ENCODE results near the gene CETP.
"Not testable (repeated sequence)": the region's sequence is repeated elsewhere in the genome, so short reads cannot be mapped to it uniquely, and the experiment has no call there.

CETP gene

DNA sequence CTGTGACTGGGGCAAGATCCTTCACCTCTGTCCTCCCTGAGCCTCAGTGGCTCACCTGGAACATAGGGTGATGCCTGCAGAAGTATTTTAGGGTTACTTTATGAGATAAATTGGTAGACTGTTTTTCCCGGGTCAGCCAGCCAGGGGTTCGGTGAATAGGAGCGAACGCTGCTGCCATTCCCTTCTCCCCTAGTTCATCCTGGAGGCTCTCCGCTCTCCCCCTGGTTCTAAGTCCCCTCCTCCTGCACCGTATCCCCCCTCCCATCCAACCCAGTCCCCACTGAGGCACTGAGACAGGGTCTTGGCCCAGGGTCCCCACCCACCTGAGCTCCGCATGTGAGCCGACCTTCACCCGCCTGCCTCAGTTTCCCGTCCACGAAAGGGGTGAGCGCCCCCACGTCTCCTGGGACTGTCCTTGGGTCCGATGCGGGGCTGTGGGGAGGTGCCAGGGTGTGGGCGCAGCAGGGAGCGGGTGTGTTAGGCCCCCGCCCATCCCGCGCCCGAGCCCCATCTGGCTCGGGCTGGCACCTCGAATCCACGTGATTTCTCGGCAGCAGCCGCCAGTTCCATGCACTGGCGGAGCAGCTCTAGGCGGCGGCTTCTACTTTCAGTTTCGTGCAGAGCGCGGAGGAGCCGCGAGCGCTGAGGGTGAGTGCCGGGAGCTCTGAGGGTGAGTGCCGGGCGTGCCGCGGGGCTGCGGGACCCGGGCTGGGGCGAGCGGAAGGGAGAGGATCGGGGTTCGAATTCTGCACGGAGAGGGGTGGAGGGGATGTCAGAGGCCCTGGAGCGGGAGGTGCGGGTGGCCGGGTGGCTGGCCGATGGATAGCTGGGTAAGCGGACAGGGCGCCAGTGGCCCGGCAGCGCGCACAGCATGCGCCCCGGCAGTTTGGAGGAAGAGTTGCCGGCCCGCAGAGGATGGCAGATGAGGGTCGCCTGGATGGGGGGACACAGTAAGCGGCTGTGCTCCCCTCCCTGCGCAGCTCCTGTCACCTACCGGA lies 27.5 kb downstream of the CETP start, which contains the start of gene NLRC5:
TSS of gene NLRC5 (plus strand) at position 610 of the 998 bp plus-strand sequence. CDS start 31,156 bp downstream, outside the sequence.
- no peak for TF ChIP-seq ZNF274 (IDR thresholded peaks at IDR 0.05; ENCODE audit: low read depth, low read length)
- H3K4me3 ChIP-seq (ENCODE audit: low read length), result peak within 1 kb of the TSS; percentile 91

GRCh38 chr16:56989988-56990387 lies 28.2 kb downstream of the CETP start:
- no peak for TF ChIP-seq ZNF274 (IDR thresholded peaks at IDR 0.05; ENCODE audit: low read depth, low read length)

GRCh38 chr16:56990407-56991286 lies 28.9 kb downstream of the CETP start:
- TF ChIP-seq ZNF274 (IDR thresholded peaks at IDR 0.05; ENCODE audit: low read depth, low read length), result no peak
- peak overlapping the region; percentile 91 for H3K4me3 ChIP-seq (ENCODE audit: low read length)

More at GRCh38 chr16:56989988-56990387, 28.2 kb downstream of the CETP start:
- peak overlapping the region; percentile 91 for H3K4me3 ChIP-seq (ENCODE audit: low read length)

DNA sequence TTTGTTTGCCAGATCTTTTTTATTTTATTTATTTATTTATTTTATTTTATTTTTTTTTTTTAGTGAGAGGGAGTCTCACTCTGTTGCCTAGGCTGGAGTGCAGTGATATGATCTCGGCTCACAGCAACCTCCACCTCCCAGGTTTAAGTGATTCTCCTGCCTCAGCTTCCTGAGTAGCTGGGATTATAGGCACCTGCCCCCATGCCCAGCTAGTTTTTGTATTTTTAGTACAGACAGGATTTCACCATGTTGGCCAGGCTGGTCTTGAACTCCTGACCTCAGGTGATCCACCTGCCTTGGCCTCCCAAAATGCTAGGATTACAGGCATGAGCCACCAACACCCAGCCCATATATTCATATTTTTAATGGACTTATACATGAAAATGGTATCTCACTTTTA lies 30.7 kb downstream of the CETP start:
- not testable (repeated sequence) for H3K4me3 ChIP-seq (ENCODE audit: low read length)

GRCh38 chr16:56993204-56993603 lies 31.5 kb downstream of the CETP start:
- H3K4me3 ChIP-seq (ENCODE audit: low read length), result no peak overlapping the region
- no peak for TF ChIP-seq ZNF274 (IDR thresholded peaks at IDR 0.05; ENCODE audit: low read depth, low read length)

DNA sequence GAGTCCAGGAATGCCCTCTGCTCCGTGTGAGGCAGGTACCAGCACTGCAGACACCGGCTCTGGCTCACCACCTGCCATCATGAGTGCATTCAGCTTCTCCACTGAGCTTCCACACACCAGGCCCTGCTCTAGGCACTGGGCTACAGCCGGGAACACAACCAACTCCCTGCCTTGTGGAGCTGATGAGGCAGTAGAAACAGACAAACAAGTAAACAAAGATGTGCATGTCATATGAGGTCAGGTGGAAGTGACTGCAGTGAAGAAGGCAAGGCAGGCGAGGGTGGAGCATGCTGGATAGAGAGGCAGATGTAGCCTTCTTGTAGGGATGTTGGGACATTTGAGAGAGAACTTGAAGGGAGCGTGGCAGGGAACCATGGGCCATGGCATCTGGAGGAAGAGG lies 32.6 kb downstream of the CETP start:
- no peak overlapping the region for H3K4me3 ChIP-seq (ENCODE audit: low read length)
- no peak for TF ChIP-seq ZNF274 (IDR thresholded peaks at IDR 0.05; ENCODE audit: low read depth, low read length)

DNA sequence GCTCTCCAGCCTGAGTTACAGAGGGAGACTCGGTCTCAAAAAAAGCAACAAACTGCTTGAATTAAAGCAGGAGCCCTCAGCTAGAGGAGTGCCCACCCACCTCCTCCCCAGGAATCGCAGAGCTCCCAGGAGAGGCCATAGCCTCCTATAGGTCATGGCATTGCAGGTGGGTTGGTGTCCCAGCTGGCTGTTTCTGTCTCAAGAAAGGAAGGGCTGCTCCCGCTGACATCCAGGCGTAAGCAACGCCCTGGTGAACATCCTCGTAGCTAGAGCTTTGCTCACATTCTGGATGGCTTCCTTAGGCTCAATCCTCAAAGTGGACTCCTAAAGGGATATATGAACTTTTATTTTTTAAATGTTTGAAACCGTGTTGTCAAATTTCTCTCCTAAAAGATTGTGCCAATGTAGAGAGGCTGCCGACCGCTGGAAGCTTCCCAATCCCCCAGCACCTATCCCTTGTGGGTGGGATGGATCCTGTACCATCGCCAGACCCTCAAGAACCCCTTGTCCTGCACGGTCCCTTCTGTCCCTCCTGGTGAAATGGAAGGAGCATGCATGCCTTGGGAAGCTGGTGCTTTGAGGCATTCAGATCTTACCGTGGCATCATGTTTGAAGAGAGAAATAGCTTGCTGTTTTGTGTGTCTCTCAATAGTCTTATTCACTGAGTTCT lies 33.5 kb downstream of the CETP start:
- no peak for TF ChIP-seq ZNF274 (IDR thresholded peaks at IDR 0.05; ENCODE audit: low read depth, low read length)
- H3K4me3 ChIP-seq (ENCODE audit: low read length), result no peak overlapping the region

DNA sequence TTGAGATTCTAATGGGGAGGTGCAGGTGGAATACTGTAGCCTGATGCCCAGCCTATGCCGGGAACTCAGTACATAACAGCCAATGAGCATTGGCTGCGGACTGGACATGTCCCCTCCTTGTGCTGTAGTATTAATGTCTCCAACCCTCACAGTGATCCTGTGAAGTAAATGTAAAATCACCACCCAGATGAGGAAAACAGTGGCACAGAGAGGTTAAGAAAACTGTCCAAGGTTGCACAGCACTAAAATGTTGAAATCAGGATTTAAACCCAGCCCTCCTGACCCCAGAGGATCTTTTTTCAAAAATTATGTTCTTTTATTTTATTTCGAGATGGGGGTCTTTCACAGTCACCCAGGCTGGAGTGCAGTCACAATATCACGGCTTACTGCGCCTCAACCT lies 35.5 kb downstream of the CETP start:
- H3K4me3 ChIP-seq (ENCODE audit: low read length), result no peak overlapping the region

GRCh38 chr16:56997931-56998330 lies 36.2 kb downstream of the CETP start:
- no peak overlapping the region for H3K4me3 ChIP-seq (ENCODE audit: low read length)
- no peak for TF ChIP-seq ZNF274 (IDR thresholded peaks at IDR 0.05; ENCODE audit: low read depth, low read length)

More for the DNA sequence above, 35.5 kb downstream of the CETP start:
- no peak for TF ChIP-seq ZNF274 (IDR thresholded peaks at IDR 0.05; ENCODE audit: low read depth, low read length)

GRCh38 chr16:56998352-56998751 lies 36.6 kb downstream of the CETP start:
- no peak for TF ChIP-seq ZNF274 (IDR thresholded peaks at IDR 0.05; ENCODE audit: low read depth, low read length)
- H3K4me3 ChIP-seq (ENCODE audit: low read length), result no peak overlapping the region

GRCh38 chr16:56998861-56999260 lies 37.1 kb downstream of the CETP start:
- no peak overlapping the region for H3K4me3 ChIP-seq (ENCODE audit: low read length)
- no peak for TF ChIP-seq ZNF274 (IDR thresholded peaks at IDR 0.05; ENCODE audit: low read depth, low read length)

DNA sequence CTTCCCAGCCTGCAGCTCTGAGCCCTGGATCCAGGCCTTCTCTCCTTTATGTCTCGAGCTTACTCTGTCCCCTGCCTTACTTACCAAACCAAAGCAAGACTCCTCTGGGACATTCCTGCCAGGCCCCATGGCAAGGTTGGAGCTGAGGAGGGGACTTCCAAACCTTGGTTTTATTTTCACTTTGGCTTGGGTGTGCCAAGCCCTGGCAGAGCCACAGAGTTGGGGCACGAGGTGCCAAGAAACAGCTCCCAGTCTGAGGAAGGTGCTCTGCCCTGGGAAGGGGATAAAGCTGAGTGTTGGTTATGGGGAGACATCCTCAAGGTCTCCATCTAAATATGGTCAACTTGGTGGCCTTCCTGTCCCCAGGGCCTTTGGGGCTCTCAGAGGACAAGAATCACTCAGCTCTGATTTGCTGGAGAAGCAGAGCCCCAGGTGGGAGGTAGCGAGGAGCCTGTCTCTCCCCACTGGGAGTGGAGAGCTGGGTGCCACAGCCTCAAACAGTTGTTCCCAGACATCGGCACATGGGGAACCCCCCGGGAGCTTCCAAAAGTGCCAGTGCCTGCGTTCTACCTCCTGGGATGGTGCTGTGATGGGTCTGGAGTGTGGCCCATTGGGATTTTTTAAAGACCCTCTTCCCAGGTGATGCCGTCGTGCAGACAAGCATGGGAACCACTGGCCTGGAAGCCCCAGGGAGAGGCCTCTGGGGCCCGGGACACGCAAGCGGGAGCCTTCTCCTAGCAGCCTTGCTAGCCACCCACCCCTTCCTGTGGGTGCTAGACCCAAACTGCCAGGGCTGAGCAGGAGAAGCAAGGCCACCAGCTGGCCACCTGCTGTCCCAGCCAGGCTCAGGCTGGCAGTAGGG lies 37.9 kb downstream of the CETP start:
- TF ChIP-seq ZNF274 (IDR thresholded peaks at IDR 0.05; ENCODE audit: low read depth, low read length), result no peak
- H3K4me3 ChIP-seq (ENCODE audit: low read length), result no peak overlapping the region
